DMS79 (cell line): ENCODE measurements around the gene PGM5.

Experiments used
- DNase-seq: peaks from one replicate; lab custom pipeline; 2025; lab: John Stamatoyannopoulos, UW

Gene PGM5

GRCh38 chr9:68495247-68495646, 138.8 kb downstream of the PGM5 start:
- no peak for DNase-seq

- DNase-seq: no peak
Measured at GRCh38 chr9:68496356-68496755, 139.9 kb downstream of the PGM5 start.

- no peak for DNase-seq
Measured at GRCh38 chr9:68497629-68498028, 141.2 kb downstream of the PGM5 start.

GRCh38 chr9:68498816-68499215, 142.4 kb downstream of the PGM5 start:
- no peak for DNase-seq

GRCh38 chr9:68500457-68501381, 144.3 kb downstream of the PGM5 start:
- DNase-seq: peak; percentile 2

GRCh38 chr9:68502279-68502678, 145.9 kb downstream of the PGM5 start:
- no peak for DNase-seq

- DNase-seq: no peak
Measured at GRCh38 chr9:68505681-68506409, 149.4 kb downstream of the PGM5 start.

- no peak for DNase-seq
Measured at GRCh38 chr9:68506551-68506950, 150.1 kb downstream of the PGM5 start.

- no peak for DNase-seq
Measured at GRCh38 chr9:68507130-68507805, 150.9 kb downstream of the PGM5 start.

- DNase-seq: no peak
Measured at GRCh38 chr9:68507806-68508145, 151.4 kb downstream of the PGM5 start.

GRCh38 chr9:68508547-68508946, 152.1 kb downstream of the PGM5 start:
- DNase-seq: no peak

GRCh38 chr9:68509689-68510088, 153.3 kb downstream of the PGM5 start:
- no peak for DNase-seq

- DNase-seq: no peak
Measured at GRCh38 chr9:68513385-68513784, 157.0 kb downstream of the PGM5 start.

- no peak for DNase-seq
Measured at GRCh38 chr9:68513981-68514380, 157.6 kb downstream of the PGM5 start.

- DNase-seq: no peak
Measured at GRCh38 chr9:68515326-68516017, 159.1 kb downstream of the PGM5 start.

- DNase-seq: no peak
Measured at GRCh38 chr9:68522131-68522530, 165.7 kb downstream of the PGM5 start.

GRCh38 chr9:68522954-68523353, 166.5 kb downstream of the PGM5 start:
- DNase-seq: no peak

GRCh38 chr9:68523367-68523936, 167.0 kb downstream of the PGM5 start:
- DNase-seq: no peak

- DNase-seq: no peak
Measured at GRCh38 chr9:68530618-68531017, 174.2 kb downstream of the PGM5 start.

- DNase-seq: no peak
Measured at GRCh38 chr9:68532131-68532530, 175.7 kb downstream of the PGM5 start.

- DNase-seq: no peak
Measured at GRCh38 chr9:68533678-68534077, 177.3 kb downstream of the PGM5 start.
